DND-41 (cell line): ENCODE results near the gene IKBKE.

Experiments used
- CTCF ChIP-seq: IDR thresholded peaks from 2 replicates; pipeline ENCODE4 v1.5.1; 2012; ENCODE audit warnings: borderline replicate concordance, low read length, moderate library complexity, mild to moderate bottlenecking; ENCODE audit not compliant: poor library complexity, severe bottlenecking; ENCODE audit errors: extremely low read depth
- EZH2 ChIP-seq: IDR thresholded peaks from 3 replicates; pipeline ENCODE4 v1.6.1; 2012; ENCODE audit warnings: borderline replicate concordance, low read depth, mild to moderate bottlenecking, moderate library complexity, low read length, inconsistent platforms; ENCODE audit not compliant: severe bottlenecking

- TF ChIP-seq CTCF (no peak), EZH2 (no peak)
Measured at GRCh38 chr1:206455666-206456344, 14.5 kb upstream of the IKBKE start.
